Measurements from ENCODE around the gene CCDC57.

Gene CCDC57

DNA sequence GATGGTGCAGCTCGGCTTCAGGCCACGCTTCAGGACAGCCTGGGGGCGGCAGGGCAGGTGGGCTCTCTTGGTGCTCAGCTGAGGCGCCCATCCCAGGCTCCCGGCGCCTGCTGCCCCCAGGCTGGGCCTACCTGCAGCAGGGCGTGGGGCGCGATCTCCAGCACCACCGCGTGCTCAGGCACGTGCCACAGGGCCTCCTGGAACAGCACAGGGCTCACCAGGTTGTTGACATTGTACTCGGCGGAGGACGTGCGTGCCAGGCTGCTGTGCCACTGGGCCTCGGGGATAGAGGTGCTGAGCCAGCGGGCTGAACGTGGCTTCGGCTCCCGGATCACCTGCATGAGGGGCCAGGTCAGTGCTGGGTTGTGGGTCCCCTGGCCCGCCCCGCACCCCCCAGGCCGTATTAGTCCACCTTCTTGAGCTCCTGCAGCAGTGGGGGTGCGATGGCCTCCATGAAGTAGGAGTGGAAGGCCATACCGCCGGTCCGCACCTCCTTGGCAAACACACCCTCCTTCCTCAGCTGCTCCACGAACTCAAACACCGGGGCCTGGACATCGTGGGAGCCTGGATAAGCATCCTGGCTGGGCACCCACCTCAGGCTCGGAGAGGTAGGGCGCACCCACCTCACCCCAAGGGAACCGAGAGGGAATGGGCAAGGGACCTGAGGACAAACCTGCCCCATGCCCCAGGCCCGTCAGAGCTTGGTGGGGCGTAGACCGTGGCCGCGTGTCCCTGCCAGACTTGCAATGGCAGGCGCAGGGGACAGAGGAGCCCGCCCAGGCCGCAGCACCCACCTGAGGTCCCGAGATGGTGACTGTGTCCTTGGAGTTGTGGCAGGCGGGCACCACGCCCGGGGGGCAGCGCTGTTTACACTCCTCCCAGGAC is 123.6 kb downstream of the CCDC57 start:
- DNase-seq: no peak

DNA sequence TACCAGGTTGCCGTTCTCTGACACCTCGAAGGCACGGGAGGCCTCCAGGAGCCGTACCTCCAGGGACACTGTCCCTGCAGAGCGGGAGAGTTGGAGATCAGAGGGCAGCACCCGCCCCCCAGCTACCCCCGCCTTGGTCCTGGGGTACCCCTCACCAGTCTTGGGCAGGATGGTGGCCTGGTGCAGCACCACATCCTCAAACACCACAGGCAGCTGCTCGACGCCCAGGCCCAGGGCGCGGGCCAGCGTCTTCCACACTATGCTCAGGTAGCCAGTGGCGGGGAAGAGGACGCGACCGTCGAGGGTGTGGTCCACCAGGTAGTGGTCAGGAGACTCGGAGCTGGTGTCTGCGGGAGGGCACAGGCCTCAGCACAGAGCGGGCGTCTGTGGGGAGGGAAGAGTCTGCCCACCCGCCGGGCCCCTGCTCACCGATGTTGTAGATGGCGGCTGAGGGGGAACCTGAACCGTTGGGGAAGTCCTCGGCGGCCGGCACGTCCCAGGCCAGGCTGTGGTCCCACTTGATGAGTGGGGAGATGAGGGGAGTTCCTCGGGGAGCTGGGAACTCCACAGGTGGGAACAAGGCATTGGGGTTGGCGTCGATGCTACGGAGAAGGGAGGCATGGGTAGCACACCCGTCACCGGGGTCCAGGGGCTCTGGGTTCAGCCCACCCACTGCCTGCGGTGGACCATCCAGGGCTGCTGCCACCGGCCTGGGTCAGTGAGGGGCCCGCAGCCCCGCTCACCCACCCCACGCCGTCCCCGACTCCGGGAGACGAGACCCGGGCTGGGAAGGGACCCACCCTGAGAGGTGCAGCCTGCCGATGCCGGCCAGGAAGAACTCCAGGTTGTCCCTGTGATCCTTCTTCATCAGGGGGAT is 124.4 kb downstream of the CCDC57 start:
- DNase-seq: no peak

DNA sequence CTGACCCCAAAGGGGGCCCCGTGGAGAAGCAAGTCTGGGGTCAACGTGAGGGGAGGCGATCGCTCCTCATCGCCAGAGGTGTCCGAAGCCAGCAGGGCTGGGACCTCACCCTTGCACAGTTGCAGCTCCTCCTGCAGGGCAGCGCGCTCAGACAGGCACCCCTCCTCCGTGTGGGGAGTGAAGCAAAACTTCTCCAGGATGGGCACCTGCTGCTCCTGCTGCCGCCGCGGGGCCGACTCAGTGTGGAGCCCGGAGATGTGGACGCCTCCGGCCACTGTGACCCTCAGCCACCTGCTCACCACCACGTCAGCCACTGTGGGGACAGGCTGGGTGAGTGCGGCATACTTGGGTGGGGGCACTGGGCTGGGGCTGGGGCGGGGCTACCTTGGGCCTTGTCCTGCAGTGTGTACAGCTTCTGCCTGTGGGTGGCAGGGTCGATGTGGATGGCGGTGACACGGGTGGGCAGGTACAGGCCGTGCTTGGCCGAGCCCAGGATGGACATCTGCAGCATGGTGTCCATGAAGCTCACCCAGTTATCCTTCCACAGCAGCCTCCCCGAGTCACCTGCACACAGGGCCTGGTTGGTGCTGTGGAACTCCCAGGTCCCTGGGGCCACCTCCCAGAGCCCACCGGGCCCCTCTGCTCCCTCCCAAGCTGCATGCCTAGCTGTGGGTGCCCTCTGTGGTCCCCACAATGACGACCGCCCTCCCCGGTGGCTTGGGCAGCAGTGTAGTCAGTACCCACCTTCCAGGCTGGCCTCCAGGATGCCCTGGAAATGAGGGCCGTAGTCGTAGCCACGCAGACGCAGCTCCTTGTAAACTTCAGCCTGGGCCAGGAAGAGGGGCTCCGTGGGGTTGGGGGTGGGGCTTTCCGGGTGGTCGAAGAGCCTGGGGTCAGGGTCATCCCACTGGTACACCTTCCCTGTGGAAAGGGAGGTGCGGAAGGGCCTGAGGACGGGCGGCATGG is 125.4 kb downstream of the CCDC57 start:
- no peak for DNase-seq

DNA sequence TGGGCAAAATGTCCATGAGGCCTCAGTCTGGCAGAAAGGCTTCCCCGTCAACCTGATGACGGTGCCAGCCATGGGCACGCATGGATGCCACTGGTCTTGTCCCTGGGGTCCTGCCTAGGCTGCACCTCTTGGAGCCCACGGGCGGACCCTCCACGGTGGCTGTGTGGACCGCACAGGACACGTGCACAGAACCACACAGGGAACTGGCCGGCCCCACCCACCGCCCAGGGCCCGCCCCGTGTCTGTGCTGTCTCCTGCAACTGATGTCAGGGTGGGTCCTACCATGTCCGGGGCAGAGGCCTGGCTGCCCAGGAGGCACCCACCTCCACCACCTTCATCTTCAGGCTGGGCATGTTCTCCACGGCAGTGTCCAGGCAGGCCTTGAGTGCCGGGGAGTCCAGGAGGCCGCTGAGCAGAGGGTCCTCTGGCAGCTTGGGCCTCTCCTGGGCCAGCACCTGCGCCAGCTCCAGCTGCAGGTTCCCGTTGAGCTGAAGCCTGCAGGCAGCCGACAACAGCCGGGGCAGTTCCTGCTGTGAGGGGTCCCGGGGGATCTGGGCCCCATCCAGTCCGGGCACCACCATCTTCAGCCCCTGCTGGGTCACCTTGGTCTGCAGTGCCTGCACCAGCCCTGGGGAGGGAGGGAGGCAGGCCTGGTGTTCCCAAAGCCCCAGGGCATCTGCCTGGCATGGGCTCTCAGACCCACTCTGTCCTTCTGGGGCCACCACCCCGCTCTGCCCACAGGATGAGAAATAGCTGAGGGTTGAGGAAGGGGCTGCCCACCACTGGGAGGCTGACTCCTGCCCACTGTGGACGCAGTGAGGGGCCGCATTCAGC is 126.5 kb downstream of the CCDC57 start:
- no peak for DNase-seq

DNA sequence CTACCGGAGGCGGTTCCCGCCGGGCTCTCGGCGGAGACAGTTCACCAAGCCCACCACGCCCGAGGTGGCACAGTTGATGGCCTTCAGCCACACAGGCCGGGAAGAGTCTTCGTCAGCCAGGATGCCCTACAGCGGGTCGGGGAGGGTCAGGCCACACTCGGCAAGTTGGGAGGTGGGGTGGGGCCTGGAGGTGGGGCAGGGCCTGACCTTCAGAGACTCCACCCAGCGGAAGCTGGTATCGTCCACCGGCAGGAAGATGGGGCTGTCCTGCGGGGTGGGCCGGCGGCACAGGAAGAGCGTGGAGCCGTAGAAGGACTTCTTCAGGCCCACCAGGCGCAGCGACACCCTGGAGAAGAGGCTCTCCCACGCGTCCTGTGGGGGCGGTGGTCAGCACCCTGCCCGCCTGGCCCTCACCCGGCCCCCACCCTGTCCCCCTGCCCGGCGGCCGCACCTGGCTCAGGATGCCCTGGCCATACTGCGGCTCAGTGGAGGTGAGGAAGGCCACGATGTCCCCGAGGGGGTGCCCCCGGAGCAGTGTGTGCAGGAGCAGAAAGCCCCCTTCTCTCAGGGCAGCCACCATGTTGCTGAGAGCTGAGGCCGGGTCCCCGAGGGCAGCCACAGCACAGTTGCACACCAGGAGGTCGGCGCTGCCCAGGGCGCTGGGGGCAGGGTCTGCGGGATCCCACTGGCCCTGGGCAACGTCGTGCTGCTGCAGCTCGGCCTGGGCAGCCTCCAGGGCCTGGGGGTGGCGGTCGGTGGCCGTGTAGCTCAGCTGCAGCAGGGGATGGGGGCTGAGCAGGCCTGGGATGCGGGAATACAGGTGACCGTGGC is 127.4 kb downstream of the CCDC57 start:
- DNase-seq: no peak

DNA sequence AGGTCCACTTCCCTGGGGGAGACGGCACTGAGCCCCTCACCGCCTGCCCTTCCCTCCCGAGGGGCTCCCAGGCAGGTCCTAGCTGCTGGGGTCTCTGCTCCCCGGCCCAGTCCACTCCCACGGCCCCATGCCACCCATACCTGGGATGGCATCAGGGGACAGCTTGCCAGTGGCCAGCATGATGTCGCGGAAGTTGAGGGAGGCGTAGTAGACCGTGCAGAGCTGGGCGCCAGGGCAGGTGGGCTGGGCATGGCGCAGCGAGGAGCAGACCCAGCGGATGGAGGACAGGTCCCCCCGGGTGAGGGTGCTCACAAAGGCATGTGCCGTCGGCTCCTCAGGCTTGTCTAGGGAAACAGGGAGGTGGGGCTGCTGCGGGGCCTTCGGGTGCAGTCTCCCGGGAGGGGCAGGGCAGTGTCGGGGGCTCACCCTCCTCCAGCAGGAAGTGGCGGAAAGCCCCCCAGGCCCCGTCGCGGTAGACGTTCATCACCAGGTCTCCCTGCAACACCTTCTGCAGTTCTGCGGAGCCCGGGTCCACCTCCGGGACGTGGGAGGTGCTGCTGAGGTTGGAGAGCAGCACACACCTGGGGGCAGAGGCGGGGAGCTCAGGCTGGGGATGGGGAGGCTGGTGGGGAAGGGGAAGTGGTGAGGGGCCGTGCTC is 128.1 kb downstream of the CCDC57 start:
- no peak for DNase-seq

DNA sequence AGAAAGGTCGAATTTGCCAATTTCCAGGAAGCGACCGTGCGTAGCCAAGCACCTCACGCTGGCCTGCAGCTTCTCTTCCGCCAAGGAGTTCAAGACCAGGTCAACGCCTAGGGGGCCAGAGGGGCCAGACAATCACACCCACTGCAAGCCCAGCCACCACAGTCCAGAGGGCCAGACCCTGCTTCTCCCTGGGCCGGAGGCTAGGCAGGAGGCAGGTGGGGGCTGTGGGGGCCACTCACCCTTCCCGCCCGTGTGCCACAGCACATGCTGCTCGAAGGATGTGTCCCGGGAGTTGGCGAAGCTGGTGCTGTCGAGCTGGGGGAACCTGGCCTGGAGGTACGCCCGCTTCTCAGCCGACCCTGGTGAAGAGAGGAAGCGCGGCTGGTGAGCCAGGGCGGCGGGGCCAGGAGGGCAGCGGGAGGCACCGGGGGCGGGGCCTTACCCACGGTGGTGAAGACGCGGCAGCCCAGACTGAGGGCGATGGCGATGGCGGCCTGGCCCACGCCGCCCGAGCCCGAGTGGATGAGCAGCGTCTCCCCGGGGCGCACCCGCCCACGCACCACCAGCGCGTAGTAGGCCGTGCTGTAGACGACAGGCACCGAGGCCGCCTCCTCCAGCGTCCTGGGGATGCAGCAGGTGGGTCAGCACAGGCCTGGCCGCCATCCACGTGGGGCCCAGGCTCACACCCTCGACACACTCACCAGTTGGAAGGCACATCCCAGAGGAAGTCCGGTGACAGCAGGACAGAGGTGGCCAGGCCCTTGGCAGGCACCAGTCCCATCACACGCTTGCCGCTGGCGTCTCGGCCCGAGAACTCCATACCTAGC is 128.9 kb downstream of the CCDC57 start:
- no peak for DNase-seq

DNA sequence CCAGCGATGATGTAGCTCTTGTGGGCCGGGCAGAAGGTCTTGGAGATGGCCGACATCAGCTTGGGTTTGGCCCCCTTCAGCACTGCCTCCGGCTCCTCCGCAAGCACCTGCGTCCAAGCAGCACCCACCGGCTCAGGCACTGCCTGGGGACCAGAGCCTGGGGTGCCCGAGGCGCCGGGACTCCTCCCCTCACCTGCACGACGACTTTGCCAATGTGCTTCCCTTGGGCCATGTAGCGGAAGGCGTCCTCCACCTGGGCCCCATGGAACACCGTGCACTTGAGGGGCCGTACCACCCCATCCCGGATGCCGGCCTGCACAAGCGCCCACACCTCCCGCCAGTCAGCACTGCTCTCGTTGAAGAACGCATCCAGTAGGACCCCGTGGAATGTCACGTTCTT is 129.6 kb downstream of the CCDC57 start:
- DNase-seq: no peak

DNA sequence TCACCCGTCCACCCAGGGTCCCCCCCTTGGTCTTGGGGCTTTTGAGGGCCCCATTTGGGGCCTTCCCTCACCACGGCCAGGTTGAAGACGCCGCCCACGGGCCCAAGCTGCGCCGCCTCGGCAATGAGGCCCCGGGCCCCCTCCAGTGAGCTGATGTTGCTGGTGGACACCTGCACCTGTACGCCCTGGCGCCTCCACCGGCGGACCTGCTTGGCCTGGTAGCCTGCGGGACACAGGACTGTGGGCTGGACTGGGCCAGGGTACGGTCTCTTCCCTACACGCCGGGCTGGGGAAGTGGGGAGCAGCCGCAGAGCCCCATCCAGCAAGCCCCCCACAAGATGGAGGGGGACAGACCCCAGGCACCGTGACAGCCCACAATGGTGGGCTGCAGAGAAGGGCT is 130.2 kb downstream of the CCDC57 start:
- DNase-seq: no peak

DNA sequence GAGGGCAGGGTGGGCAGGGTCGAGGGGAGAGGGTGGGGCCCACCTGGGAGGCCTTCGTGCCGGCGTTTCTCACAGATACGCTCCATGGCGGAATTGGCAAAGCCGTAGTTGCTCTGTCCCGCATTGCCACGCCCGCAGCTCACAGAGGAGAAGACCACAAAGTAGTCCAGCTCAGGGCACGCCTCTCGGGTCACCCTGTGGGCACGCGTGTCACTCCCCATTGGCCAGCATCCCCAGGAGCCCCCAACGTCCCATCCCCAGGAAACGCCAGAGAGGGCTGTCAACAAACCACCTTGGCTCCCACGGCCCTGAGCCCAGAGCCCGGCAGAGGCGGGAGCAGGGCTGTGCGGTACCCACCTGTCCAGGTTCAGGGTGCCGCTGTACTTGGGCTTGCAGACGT is 130.7 kb downstream of the CCDC57 start:
- no peak for DNase-seq

DNA sequence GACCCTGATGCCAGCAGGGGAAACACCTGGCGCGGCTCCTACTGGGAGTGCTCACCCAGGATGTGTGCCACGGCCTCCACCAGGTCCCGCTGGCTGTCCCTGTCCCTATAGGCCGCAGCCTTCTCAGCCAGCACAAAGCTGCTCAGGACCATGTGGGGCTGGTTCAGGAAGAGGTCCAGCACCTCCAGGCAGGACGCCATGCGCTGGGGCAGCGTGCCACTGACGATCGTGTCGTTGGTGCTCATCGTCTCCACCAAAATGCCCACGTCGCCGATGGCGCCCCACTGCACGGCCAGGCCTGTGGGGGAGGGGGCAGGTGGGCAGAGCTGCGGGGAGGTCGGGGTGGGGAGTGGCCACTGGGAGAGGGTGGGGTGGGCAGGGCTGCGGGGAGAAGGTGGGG is 131.1 kb downstream of the CCDC57 start:
- DNase-seq: no peak

DNA sequence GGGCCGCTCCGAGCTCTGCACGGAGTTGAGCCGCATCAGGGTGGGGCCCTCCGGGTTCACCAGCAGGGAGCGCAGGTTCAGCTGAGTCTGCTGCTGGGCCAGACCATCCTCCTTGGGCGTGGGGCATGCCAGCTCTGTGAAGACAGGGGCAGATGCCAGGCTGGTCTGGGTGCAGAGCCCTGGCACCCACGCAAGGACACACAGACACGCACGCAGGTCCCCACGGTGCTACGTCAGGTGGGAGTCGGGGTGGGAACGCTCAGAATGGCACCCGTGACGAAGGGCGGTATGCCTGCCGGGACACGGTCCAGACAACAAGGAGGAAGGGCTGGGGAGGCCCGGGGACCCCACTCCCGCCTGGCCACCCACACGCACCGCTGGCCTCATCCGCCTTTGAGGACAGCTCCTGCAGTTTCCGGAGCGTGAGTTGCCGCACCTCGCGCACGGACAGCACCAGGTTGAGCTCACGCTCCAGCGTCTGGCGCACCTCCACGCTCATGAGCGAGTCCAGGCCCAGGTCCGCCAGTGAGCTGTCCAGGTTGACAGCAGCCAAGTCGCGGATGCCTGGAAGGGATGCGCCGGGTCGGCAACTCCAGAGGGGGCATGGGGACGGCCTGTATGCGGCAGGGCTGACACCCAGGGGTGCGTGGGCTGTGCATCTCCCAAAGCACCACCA is 131.7 kb downstream of the CCDC57 start:
- DNase-seq: no peak

DNA sequence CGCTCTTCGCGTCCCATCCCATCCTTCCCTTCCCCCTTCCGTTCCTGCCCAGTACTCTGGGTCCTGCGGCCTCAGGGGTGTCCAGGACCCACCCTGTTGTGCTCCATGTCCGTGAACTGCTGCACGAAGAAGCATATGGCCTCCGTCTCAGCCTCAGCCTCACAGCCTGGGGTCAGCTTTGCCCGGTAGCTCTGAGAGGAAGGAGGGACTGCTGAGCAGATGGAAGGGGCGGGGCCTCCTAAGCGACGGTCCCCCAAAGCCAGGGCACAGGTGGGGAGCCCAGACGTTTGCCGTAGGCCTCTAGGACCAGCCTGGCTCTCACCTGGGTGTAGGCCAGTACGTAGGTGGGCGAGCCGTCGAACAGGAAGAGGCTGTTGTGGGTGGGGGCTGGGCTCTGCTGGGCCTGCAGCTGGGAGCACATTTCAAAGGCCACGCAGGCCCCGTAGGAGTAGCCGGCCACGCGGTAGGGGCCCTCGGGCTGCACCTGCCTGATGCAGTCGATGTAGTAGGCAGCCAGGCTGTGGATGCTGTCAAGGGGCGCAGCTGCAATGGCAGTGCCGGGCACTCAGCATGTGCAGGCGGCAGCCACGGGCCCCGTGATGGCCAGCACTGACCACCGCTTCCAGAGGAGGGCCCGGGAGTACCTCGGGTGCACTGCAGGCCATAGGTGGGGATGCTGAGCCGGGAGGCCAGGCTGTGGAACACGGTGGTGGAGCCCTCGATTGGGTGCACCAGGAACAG is 132.4 kb downstream of the CCDC57 start:
- DNase-seq: no peak

DNA sequence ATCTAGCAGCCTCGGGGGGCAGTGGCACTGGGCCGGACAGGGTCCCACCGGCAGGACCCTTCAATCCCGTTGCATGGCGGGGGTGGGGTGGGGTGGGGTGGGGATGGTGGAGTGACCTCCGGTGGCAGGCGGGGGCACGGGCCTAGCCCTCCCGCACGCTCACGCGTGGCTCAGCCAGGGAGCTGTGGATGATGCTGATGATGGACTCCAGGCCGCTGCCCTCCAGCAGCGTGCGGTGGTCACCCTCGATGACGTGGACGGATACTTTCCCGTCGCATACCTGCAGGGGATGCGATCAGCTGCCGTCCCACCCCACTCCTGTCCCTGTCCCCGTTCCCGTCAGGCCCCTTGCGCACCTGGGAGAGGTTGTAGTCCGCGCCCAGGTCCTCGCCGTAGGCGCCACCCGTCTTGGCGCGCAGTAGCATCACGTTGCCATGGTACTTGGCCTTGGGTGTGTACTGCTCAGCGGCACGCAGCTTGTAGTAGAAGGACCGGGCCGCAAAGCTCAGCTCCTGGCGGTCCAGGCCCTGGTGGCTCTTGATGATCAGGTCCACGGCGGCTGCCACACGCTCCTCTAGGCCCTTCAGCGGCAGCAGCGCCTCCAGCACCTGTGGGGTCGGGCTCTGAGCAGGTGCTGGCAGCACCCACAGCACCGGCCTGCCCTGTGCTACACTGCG is 133.5 kb downstream of the CCDC57 start:
- DNase-seq: no peak

DNA sequence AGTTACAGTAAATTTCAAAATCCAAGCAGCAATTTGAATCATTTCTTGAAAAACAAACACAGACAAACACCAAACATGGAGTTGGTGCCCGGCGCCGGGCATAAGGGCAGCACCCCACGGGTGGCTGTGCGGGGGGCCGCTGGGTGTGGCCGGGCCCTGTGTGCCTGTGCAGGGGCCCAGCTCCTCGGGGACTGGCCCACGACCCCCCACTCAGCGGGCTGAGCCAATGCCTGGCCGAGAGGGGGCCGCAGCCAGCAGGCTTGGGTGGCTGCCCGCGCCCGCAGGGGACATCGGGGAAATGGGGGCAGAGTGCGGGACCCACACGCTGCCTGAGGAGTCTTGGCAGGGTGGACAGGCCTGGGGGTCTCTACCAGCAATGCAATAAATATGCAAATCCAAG is 134.2 kb downstream of the CCDC57 start:
- no peak for DNase-seq

DNA sequence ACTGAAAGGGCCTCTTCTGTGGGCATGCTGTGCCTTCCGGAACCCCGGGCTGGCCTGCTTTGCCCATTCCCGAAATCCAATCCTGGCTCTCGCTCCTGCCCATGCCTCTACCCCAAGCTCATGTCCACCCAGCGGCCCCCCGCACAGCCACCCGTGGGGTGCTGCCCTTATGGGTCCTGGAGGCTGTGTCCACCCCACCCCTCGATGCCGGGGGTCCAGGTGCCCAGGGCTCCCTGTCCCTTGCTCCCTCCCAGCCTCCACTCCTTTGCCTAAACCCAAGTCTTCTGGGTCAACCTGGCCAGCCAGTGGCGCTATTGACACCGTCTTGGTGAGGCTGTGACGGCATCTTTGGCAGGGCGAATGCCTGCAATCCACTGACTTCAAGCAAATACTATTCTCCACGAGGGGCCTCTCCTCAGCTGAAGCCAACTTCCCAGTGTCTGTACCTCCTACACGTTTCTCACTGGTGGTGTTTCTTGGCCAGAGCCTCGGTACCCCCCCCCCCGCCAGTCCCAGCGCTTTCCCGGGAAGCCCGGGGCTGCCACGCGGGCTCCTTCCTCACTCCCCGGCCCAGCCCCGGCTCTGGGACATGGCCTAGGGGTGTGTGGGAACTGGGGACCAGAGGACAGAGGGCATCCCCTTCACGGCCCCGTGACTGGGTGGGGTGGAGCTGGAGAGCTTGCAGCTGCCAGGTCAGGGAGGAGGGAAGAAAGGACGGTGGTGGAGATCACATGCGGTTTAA is 134.9 kb downstream of the CCDC57 start:
- no peak for DNase-seq

Measured in DMS79 (cell line).